AML-193 (cell line): ENCODE data around the gene C19orf73.
"Not testable (repeated sequence)": the region's sequence is repeated elsewhere in the genome, so short reads cannot be mapped to it uniquely, and the experiment has no call there.

Source experiments
- DNase-seq, 2 experiments: peaks; one replicate each; lab custom pipeline; 2025; lab: John Stamatoyannopoulos, UW

Gene C19orf73

GRCh38 chr19:49148784-49149651, 30.1 kb upstream of the C19orf73 start:
- peak; percentile 58 to 71 for DNase-seq

GRCh38 chr19:49148044-49148682, 29.2 kb upstream of the C19orf73 start:
- no peak for DNase-seq

DNA sequence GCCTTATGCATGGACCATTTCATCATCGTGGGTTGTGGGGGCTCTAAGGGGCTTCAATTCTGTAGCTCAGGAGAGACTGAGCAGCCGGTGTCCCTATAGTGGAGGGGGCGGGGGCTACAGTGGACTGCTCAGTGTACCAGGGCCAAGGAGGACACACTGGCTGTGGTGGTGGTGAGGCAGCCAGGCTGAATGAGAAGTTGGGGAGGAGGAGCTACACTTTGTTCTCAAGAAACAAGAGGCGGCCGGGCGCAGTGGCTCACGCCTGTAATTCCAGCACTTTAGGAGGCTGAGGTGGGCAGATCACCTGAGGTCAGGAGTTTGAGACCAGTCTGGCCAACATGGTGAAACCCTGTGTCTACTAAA, 27.4 kb upstream of the C19orf73 start:
- DNase-seq: not testable (repeated sequence)

GRCh38 chr19:49145573-49146407, 26.8 kb upstream of the C19orf73 start:
- DNase-seq: peak; percentile 34 to 37

DNA sequence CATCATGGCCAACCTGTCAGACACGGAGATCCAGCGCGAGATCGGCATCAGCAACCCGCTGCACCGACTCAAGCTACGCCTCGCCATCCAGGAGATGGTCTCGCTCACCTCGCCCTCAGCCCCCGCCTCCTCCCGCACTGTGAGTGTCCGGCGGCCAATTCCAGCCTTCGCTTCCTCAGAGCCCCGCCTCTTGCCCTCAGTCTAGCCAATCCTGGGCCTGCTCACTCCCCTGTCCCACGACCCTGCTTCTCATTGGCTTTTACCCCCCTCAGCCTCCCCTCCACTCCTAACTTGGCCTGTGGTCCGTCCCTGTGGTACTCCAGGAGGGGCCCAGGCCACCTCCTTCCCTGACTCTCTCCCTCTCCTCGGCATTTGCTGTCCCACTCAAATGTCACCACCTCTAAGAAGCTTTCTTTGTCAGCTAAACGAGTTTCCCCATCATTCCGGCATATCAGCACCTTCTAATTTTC, 24.0 kb upstream of the C19orf73 start:
- peak in 1 of 2 experiments; percentile 11 for DNase-seq

DNA sequence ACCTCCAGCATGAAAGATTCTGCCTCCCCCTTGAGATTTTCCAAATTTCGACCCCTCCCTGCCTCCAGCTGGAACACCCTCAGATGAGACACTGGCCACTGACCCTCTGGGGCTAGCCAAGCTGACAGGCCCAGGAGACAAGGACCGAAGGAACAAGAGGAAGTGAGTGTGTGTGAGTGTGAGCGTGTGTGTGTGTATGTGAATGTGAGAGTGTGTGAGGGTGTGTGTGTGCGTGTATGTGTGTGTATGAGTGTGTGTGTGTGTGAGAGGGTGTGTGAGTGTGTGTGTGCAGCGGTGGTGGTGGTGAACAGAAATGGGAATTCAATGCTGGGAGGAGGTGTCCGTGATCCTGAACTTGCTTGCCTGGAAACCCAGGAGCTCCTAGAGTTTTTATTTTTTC, 22.4 kb upstream of the C19orf73 start:
- DNase-seq: no peak

- no peak for DNase-seq
Measured at GRCh38 chr19:49140951-49141350, 22.0 kb upstream of the C19orf73 start.

- no peak for DNase-seq
Measured at GRCh38 chr19:49136771-49137171, 17.8 kb upstream of the C19orf73 start.

- DNase-seq: no peak
Measured at GRCh38 chr19:49135686-49136085, 16.7 kb upstream of the C19orf73 start.

GRCh38 chr19:49133621-49134454, 14.9 kb upstream of the C19orf73 start:
- DNase-seq: no peak

- no peak for DNase-seq
Measured at GRCh38 chr19:49132974-49133609, 14.1 kb upstream of the C19orf73 start.

DNA sequence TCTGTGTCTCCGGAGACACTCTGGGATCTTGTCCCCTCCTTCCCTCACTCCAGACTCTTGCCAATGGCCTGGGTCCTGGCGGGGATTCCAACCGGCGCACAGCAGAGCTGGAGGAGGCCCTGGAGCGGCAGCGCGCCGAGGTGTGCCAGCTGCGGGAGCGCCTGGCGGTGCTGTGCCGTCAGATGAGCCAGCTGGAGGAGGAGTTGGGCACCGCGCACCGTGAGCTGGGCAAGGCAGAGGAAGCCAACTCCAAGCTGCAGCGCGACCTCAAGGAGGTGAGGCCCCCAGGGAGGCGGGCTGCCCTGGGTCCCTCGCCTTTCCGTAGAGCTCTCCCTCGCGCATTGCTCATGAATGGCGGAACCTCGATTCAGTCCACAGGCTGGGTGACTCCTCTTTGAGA, 11.4 kb upstream of the C19orf73 start:
- DNase-seq: no peak

- DNase-seq: no peak
Measured at GRCh38 chr19:49129238-49129583, 10.3 kb upstream of the C19orf73 start.

- DNase-seq: no peak
Measured at GRCh38 chr19:49128545-49129237, 9.7 kb upstream of the C19orf73 start.

GRCh38 chr19:49127674-49128544, 9.0 kb upstream of the C19orf73 start:
- DNase-seq: peak; percentile 86 to 90

GRCh38 chr19:49127225-49127624, 8.3 kb upstream of the C19orf73 start:
- DNase-seq: not testable (repeated sequence)

GRCh38 chr19:49126575-49126974, 7.6 kb upstream of the C19orf73 start:
- no peak for DNase-seq

DNA sequence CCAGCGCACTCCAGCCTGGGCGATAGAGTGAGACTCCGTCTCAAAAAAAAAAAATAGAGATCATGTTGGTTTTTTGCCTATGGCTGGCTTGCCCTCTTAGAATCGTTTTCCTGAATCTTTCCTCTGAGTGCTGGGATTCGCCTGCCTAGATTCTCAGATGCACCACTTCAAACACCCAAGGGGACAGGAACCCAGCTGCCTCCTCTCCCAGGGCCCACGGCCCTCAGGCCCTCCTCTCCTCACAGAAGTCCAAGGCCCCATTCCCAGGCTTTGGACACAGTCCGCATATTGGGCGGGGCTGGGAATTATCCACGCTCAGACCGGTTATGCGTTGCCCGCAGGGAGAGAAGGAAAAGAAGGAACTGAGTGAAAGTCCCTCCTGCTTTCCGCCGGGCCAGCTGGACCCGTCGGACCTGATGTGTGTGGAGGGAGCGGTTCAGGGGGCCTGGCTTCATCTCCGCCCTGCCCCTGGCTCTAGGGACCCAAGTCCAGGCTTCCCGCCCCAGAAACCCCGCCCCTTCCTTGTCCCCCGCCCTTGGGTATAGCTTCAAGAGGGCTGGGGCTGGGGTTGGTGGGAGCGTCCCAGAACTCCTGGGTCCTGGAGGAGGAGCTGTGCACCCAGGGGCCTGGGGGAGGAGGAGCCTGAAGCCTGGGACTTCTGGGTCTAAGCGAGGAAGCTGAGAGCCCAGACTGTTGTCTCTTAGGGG, 6.2 kb upstream of the C19orf73 start:
- no peak for DNase-seq

DNA sequence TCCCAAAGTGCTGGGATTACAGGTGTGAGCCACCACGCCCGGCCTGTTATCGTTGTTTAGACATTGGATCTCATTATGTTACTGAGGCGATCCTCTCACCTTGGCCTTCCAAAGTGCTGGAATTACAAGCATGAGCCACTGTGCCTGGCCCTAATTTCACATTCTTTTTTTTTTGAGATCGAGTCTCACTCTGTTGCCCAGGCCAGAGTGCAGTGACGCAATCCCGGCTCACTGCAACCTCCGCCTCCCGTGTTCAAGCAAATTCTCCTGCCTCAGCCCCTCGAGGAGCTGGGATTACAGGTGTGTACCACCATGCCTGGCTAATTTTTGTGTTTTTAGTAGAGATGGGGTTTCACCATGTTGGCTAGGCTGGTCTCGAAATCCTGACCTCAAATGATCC, 4.3 kb upstream of the C19orf73 start:
- not testable (repeated sequence) for DNase-seq
